Uterus (tissue), 4 donors: Measurements from ENCODE around the gene TANC1. TPM values are rescaled to one million over a fixed set of nuclear protein-coding genes. Genes with fewer than 3 reads are reported as not detected.

ENCODE experiments used
- DNase-seq, 2 donors: peaks; one replicate each; pipeline ENCODE4 v3.0.0-alpha.2; 2019 to 2020
- H3K27ac ChIP-seq, 2 donors: fragments of 200-600 bp; sonication (generic); 1 replicate in 1 of 2; 2 replicates in 1 of 2; pipeline ENCODE4 v1.5.1; 2016 to 2018
- H3K27me3 ChIP-seq, 2 donors: fragments of 200-600 bp; sonication (generic); one replicate each; pipeline ENCODE4 v1.5.1; 2018 to 2019; ENCODE audit warnings: control low read depth in 1 of 2
- H3K36me3 ChIP-seq, 2 donors: fragments of 200-600 bp; sonication (generic); one replicate each; pipeline ENCODE4 v1.5.1; 2019; ENCODE audit warnings: control low read depth in 1 of 2
- H3K4me1 ChIP-seq, 2 donors: fragments of 200-600 bp; sonication (generic); one replicate each; pipeline ENCODE4 v1.5.1; 2018 to 2019; ENCODE audit warnings: control low read depth in 1 of 2
- H3K4me3 ChIP-seq, 2 donors: fragments of 200-600 bp; sonication (generic); 1 replicate in 1 of 2; 2 replicates in 1 of 2; pipeline ENCODE4 v1.5.1; 2018 to 2019; ENCODE audit warnings: mild to moderate bottlenecking in 1 of 2
- H3K9me3 ChIP-seq, 2 donors: fragments of 200-600 bp; sonication (generic); one replicate each; pipeline ENCODE4 v1.5.1; 2019; ENCODE audit warnings: control low read depth in 1 of 2
- POLR2A ChIP-seq, 2 donors: fragments of 450-650 bp; IDR thresholded peaks; one replicate each; pipeline ENCODE4 v1.6.1; 2016; ENCODE audit warnings: antibody characterized with exemption in 2 of 2, mild to moderate bottlenecking in 1 of 2, moderate library complexity in 1 of 2
- intact Hi-C: fragments of 100-400 bp; cut with DNase I; formaldehyde crosslinking; loops from one replicate; pipeline ENCODE4 v1.15.1; 2023; ENCODE audit warnings: low total_unique reads
- total RNA-seq, 4 donors: library from RNA; depleted of rRNA in 3 of 4; stranded (reverse); fragments of >200 nt in 3 of 4; gene quantifications; one replicate each; pipeline versions ENCODE4 v1.1.0 to v1.2.4, GENCODE V29; 2014 to 2023
- TF ChIP-seq, protein P1 (sequence below), 4 experiments: fragments of 200-600 bp in 2 of 4; fragments of 450-650 bp in 2 of 4; sonication (generic) in 2 of 4; IDR thresholded peaks; one replicate each; pipeline ENCODE4 v1.5.1; 2016 to 2019; ENCODE audit warnings: antibody characterized with exemption in 4 of 4, mild to moderate bottlenecking in 2 of 4, moderate library complexity in 1 of 4
- donor health status: DM: yes; HTN: yes; CAD: no.

Gene TANC1
- total RNA-seq, 4 donors from 2014 or later: 34.7 to 92.7 (median 67.4) TPM

DNA sequence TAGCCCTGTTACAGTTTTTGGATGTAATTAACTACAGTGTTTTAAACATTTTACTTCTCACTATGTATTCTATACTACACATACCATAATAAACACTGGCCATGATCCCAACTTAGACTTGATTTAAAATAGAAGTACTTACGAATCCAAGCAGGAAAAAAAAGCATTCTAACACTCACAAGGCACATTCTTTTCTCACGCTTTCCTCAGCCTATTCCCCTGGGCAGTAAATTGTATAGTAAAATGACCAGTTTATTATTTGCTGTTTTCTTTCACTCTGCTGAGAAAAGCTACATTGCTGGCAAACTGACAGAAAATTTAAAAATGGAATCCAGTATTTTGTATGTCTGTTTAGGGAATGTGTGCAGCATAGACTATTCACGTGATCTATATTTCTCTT lies 2.8 kb upstream of the TANC1 start:
- no peak for DNase-seq
- Histone ChIP-seq H3K9me3 (no peaks in the 10 kb centered on the region), H3K36me3 (no peaks in the 10 kb centered on the region), H3K27me3 (no peaks in the 10 kb centered on the region), H3K27ac (no peak overlapping the region), H3K4me1 (no peaks in the 10 kb centered on the region), H3K4me3 (no peak overlapping the region)
- TF ChIP-seq, protein P1, sequence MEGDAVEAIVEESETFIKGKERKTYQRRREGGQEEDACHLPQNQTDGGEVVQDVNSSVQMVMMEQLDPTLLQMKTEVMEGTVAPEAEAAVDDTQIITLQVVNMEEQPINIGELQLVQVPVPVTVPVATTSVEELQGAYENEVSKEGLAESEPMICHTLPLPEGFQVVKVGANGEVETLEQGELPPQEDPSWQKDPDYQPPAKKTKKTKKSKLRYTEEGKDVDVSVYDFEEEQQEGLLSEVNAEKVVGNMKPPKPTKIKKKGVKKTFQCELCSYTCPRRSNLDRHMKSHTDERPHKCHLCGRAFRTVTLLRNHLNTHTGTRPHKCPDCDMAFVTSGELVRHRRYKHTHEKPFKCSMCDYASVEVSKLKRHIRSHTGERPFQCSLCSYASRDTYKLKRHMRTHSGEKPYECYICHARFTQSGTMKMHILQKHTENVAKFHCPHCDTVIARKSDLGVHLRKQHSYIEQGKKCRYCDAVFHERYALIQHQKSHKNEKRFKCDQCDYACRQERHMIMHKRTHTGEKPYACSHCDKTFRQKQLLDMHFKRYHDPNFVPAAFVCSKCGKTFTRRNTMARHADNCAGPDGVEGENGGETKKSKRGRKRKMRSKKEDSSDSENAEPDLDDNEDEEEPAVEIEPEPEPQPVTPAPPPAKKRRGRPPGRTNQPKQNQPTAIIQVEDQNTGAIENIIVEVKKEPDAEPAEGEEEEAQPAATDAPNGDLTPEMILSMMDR (IDR thresholded peaks at IDR 0.05): no peak
- TF ChIP-seq POLR2A (IDR thresholded peaks at IDR 0.05): no peak
- intact Hi-C loops: loop anchor here (10.0 kb wide), 1 partner anchor 149 kb away; no protein-coding TSS in a partner anchor

DNA sequence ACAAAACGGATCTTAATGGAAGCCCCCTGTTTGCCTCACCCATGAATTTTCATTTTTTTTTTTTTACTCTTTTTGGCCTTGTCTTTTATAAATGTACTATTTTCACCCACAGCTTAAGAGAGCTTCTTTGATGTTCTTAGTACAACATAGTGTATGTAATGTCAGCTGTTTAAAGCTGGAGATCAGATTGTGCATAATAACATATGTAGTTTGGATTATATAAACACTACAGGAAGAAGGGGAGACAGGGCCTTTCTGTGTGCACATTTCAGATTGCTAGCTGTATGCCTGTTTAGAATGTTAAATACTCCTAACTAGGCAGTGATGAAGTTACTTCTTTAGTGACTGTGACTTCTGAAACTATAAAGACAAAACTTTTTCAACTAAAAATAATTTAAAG lies 2.1 kb upstream of the TANC1 start:
- Histone ChIP-seq H3K27ac (no peak overlapping the region), H3K27me3 (no peaks in the 10 kb centered on the region), H3K4me3 (no peak overlapping the region), H3K36me3 (no peaks in the 10 kb centered on the region), H3K4me1 (no peaks in the 10 kb centered on the region), H3K9me3 (no peaks in the 10 kb centered on the region)
- TF ChIP-seq, protein P1 (IDR thresholded peaks at IDR 0.05): no peak
- no peak for DNase-seq
- intact Hi-C loops: loop anchor here (10.0 kb wide), 1 partner anchor 148 kb away; no protein-coding TSS in a partner anchor

DNA sequence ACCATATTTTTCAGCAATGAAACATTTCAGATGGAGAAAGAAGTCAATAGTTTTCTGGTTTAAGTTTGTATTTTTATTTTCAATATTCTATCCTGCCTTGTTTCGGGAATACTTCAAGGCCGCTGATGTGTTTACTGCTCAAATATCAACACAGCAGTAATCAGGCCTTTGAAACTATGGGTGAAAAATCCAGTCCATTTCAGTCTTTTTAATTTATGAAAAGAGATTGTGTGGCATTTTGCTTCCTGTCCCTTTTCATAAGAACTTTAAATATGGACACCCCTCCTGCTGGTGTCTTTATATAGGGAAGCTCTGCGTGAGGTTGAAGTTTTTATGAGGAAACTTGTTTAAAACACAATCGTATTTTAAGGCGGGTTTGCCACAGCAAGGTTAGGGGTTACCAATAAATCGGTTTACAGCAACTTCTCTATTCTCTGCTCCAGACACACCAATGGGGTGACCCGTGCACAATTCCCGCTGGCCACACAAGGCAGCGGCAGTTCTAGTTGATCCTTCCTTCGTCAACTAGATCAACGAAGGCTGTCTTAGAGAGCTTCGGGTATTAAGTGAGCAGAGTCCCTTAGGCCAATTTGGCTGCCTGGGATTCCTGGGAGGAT lies 1.2 kb upstream of the TANC1 start:
- Histone ChIP-seq H3K4me1 (no peaks in the 10 kb centered on the region), H3K4me3 (peak overlapping the region; percentile 62 to 86), H3K9me3 (no peaks in the 10 kb centered on the region), H3K27ac (peak overlapping the region; percentile 96 to 98), H3K36me3 (no peaks in the 10 kb centered on the region), H3K27me3 (no peaks in the 10 kb centered on the region)
- intact Hi-C loops: loop anchor here (10.0 kb wide), 1 partner anchor 148 kb away; no protein-coding TSS in a partner anchor
- TF ChIP-seq POLR2A (IDR thresholded peaks at IDR 0.05): no peak
- TF ChIP-seq, protein P1 (IDR thresholded peaks at IDR 0.05): no peak
- DNase-seq: peak; percentile 26 to 27

DNA sequence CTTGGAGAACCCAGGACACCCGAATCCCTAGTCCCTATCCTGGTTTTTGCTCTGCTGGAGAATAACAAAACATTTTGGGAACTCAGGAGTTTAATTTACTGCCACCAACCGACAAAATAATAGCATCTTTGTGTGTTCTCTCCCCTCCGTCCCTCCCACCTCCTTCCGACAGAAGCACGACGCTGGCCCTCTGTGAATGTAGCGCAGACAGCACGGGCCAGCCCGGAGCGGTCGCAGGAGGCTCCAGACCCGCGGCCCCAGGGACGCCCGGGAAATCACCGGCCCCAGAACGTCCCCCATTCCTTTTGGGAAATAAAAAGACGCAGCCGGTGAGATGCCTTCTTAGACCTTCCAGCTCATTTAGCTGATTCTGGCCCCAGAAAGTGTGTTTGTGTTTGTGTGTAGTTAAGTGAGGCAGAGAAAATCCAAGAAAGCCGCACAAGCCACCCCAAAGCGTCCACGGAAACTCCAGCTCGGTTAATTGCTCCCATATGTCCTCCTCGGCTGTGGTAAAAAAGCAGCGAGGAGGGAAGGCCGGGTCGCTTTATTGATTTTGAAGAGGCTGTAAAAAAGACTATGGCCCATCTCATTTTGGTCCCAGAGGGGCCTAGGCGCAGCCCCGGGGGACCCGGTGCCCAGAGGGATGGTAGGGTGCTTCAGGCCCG lies 577 bp upstream of the TANC1 start:
- no peak for TF ChIP-seq POLR2A (IDR thresholded peaks at IDR 0.05)
- TF ChIP-seq, protein P1 (IDR thresholded peaks at IDR 0.05): no peak
- no peaks in the 10 kb centered on the region for H3K9me3 ChIP-seq
- peak; percentile 42 to 56 for DNase-seq
- H3K4me3 ChIP-seq: peak overlapping the region; percentile 62 to 86
- no peaks in the 10 kb centered on the region for H3K4me1 ChIP-seq
- no peaks in the 10 kb centered on the region for H3K36me3 ChIP-seq
- H3K27ac ChIP-seq: peak overlapping the region; percentile 96 to 98
- H3K27me3 ChIP-seq: no peaks in the 10 kb centered on the region
- intact Hi-C loops: loop anchor here (10.0 kb wide), 1 partner anchor 147 kb away; no protein-coding TSS in a partner anchor

DNA sequence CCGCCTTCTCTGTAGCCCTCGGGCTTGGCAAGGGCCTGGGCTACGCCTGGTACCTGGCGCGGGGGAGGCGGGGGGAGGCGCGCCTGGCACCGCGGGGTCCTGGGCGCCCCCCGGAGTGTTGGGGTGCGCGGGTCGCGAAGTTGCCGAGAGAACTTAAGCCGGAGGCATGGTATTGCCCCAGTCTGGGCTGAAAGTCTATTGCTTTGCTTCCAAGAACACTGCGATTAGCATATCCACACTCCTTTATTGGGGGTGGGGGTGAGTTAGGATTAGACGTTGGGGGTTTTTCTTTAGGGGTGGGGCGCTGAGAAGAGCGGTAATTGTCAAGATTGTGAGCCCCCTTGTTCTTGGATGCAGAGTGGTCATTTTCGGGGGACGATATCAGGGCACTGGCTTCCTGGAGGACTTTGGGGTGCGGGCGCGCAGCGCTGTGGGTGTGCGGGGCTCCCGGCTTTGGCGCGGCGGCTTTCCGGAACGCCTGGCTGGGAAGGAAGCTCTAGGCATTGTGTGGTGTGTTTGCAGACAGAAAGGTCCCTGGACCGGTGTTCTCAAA lies 798 bp downstream of the TANC1 start:
- Histone ChIP-seq H3K36me3 (no peaks in the 10 kb centered on the region), H3K4me3 (peak overlapping the region; percentile 62 to 86), H3K9me3 (no peaks in the 10 kb centered on the region), H3K4me1 (no peaks in the 10 kb centered on the region), H3K27ac (peak overlapping the region; percentile 96 to 98), H3K27me3 (no peaks in the 10 kb centered on the region)
- TF ChIP-seq, protein P1 (IDR thresholded peaks at IDR 0.05): no peak
- no peak for TF ChIP-seq POLR2A (IDR thresholded peaks at IDR 0.05)
- intact Hi-C loops: loop anchor here (10.0 kb wide), 1 partner anchor 146 kb away; no protein-coding TSS in a partner anchor
- DNase-seq: no peak
